HEK293 (cell line): ENCODE results near the gene CANX.

Experiments used
- CTCF ChIA-PET: fragments of 350-600 bp; formaldehyde crosslinking; extraction: SDS; loops from one replicate; lab custom pipeline; 2021; ENCODE audit warnings: antibody characterized with exemption; lab: Yijun Ruan, JAX
- POLR2A ChIA-PET: fragments of 300-600 bp; formaldehyde crosslinking; extraction: SDS; loops from one replicate; lab custom pipeline; 2020; ENCODE audit warnings: antibody characterized with exemption, inconsistent platforms; lab: Yijun Ruan, JAX
- H3K27ac ChIP-seq: fragments of 200-500 bp; sonication (Bioruptor generic); 2 replicates; pipeline ENCODE4 v1.5.1; 2014; ENCODE audit warnings: low read depth, low read length, control low read depth, inconsistent platforms; ENCODE audit errors: extremely low read depth
- H3K36me3 ChIP-seq, 2 experiments: fragments of 200-500 bp in 1 of 2; sonication (Bioruptor generic) in 1 of 2; 1 replicate in 1 of 2; 2 replicates in 1 of 2; pipeline ENCODE4 v1.5.1; 2014 to 2017; ENCODE audit warnings: inconsistent platforms in 2 of 2, low read length in 2 of 2; ENCODE audit not compliant: control insufficient read depth in 2 of 2, insufficient read depth in 1 of 2
- H3K4me1 ChIP-seq: fragments of 200-500 bp; sonication (Bioruptor generic); 2 replicates; pipeline ENCODE4 v1.5.1; 2014; ENCODE audit warnings: mild to moderate bottlenecking, low read length, inconsistent platforms; ENCODE audit not compliant: control insufficient read depth, insufficient read depth
- H3K4me3 ChIP-seq: 2 replicates; pipeline ENCODE4 v1.5.1; 2011; ENCODE audit warnings: low read depth, mild to moderate bottlenecking, control low read depth, low read length, moderate library complexity
- H3K9me3 ChIP-seq: fragments of 200-500 bp; sonication (Bioruptor generic); 2 replicates; pipeline ENCODE4 v1.5.1; 2014; ENCODE audit warnings: low read depth, low read length, inconsistent platforms; ENCODE audit not compliant: control insufficient read depth, insufficient read depth
- GLIS1 ChIP-seq: fragments of 450-650 bp; formaldehyde crosslinking; IDR thresholded peaks from 2 replicates; pipeline ENCODE4 v1.5.1; 2016; ENCODE audit warnings: missing biosample characterization, missing genetic modification characterization
- GLIS2 ChIP-seq: fragments of 450-650 bp; formaldehyde crosslinking; IDR thresholded peaks from 2 replicates; pipeline ENCODE4 v1.5.1; 2016; ENCODE audit warnings: missing biosample characterization, missing genetic modification characterization
- IKZF3 ChIP-seq: fragments of 450-650 bp; IDR thresholded peaks from 2 replicates; pipeline ENCODE4 v1.5.0; 2018; ENCODE audit warnings: missing biosample characterization, mild to moderate bottlenecking, missing genetic modification characterization, moderate library complexity
- KLF1 ChIP-seq: fragments of 450-650 bp; formaldehyde crosslinking; IDR thresholded peaks from 2 replicates; pipeline ENCODE4 v1.5.1; 2016; ENCODE audit warnings: missing biosample characterization, missing genetic modification characterization
- KLF7 ChIP-seq: fragments of 450-650 bp; formaldehyde crosslinking; IDR thresholded peaks from 2 replicates; pipeline ENCODE4 v1.5.1; 2016; ENCODE audit warnings: missing biosample characterization, missing genetic modification characterization, borderline replicate concordance
- PRDM2 ChIP-seq: fragments of 450-650 bp; formaldehyde crosslinking; IDR thresholded peaks from 2 replicates; pipeline ENCODE4 v1.5.1; 2016; ENCODE audit warnings: missing biosample characterization, missing genetic modification characterization, borderline replicate concordance
- PRDM6 ChIP-seq: fragments of 450-650 bp; formaldehyde crosslinking; IDR thresholded peaks from 2 replicates; pipeline ENCODE4 v1.5.1; 2017; ENCODE audit warnings: missing biosample characterization, missing genetic modification characterization
- REPIN1 ChIP-seq: fragments of 450-650 bp; formaldehyde crosslinking; IDR thresholded peaks from 2 replicates; pipeline ENCODE4 v1.5.1; 2017; ENCODE audit warnings: missing biosample characterization, missing genetic modification characterization, low read depth
- SP7 ChIP-seq: fragments of 450-650 bp; formaldehyde crosslinking; IDR thresholded peaks from 2 replicates; pipeline ENCODE4 v1.5.1; 2016; ENCODE audit warnings: missing biosample characterization, missing genetic modification characterization
- WT1 ChIP-seq: fragments of 450-650 bp; formaldehyde crosslinking; IDR thresholded peaks from 2 replicates; pipeline ENCODE4 v1.5.1; 2016; ENCODE audit warnings: missing biosample characterization, missing genetic modification characterization
- ZBTB20 ChIP-seq: fragments of 450-650 bp; formaldehyde crosslinking; IDR thresholded peaks from 2 replicates; pipeline ENCODE4 v1.5.1; 2016; ENCODE audit warnings: missing biosample characterization, missing genetic modification characterization
- ZBTB6 ChIP-seq: fragments of 450-650 bp; formaldehyde crosslinking; IDR thresholded peaks from 2 replicates; pipeline ENCODE4 v1.5.1; 2017; ENCODE audit warnings: missing biosample characterization, missing genetic modification characterization
- ZFHX2 ChIP-seq: fragments of 450-650 bp; formaldehyde crosslinking; conservative IDR thresholded peaks from 2 replicates; pipeline ENCODE4 v1.5.1; 2016; ENCODE audit warnings: missing biosample characterization, missing genetic modification characterization
- ZIC2 ChIP-seq: fragments of 450-650 bp; formaldehyde crosslinking; IDR thresholded peaks from 2 replicates; pipeline ENCODE4 v1.5.1; 2016; ENCODE audit warnings: missing biosample characterization, missing genetic modification characterization
- ZNF10 ChIP-seq: fragments of 450-650 bp; formaldehyde crosslinking; IDR thresholded peaks from 2 replicates; pipeline ENCODE4 v1.5.1; 2017; ENCODE audit warnings: missing biosample characterization, missing genetic modification characterization
- ZNF174 ChIP-seq: fragments of 450-650 bp; formaldehyde crosslinking; IDR thresholded peaks from 2 replicates; pipeline ENCODE4 v1.5.0; 2017; ENCODE audit warnings: missing biosample characterization, mild to moderate bottlenecking, missing genetic modification characterization
- ZNF214 ChIP-seq: fragments of 450-650 bp; formaldehyde crosslinking; IDR thresholded peaks from 2 replicates; pipeline ENCODE4 v1.5.1; 2017; ENCODE audit warnings: missing biosample characterization, mild to moderate bottlenecking, missing genetic modification characterization, borderline replicate concordance
- ZNF311 ChIP-seq: fragments of 450-650 bp; formaldehyde crosslinking; IDR thresholded peaks from 2 replicates; pipeline ENCODE4 v1.5.1; 2017; ENCODE audit warnings: missing biosample characterization, missing genetic modification characterization, borderline replicate concordance
- ZNF324 ChIP-seq: fragments of 450-650 bp; formaldehyde crosslinking; IDR thresholded peaks from 2 replicates; pipeline ENCODE4 v1.5.1; 2016; ENCODE audit warnings: missing biosample characterization, missing genetic modification characterization
- ZNF366 ChIP-seq: fragments of 450-650 bp; formaldehyde crosslinking; conservative IDR thresholded peaks from 2 replicates; pipeline ENCODE4 v1.5.1; 2016; ENCODE audit warnings: missing biosample characterization, missing genetic modification characterization
- ZNF48 ChIP-seq: fragments of 450-650 bp; formaldehyde crosslinking; IDR thresholded peaks from 2 replicates; pipeline ENCODE4 v1.5.1; 2016; ENCODE audit warnings: missing biosample characterization, missing genetic modification characterization
- ZNF624 ChIP-seq: fragments of 450-650 bp; formaldehyde crosslinking; IDR thresholded peaks from 2 replicates; pipeline ENCODE4 v1.5.1; 2017; ENCODE audit warnings: missing biosample characterization, missing genetic modification characterization
- ZNF701 ChIP-seq: fragments of 450-650 bp; formaldehyde crosslinking; IDR thresholded peaks from 2 replicates; pipeline ENCODE4 v1.5.1; 2016; ENCODE audit warnings: missing biosample characterization, missing genetic modification characterization
- ZNF76 ChIP-seq: fragments of 450-650 bp; formaldehyde crosslinking; IDR thresholded peaks from 2 replicates; pipeline ENCODE4; 2016; ENCODE audit warnings: low read depth, missing biosample characterization, missing genetic modification characterization, borderline replicate concordance
- ZNF785 ChIP-seq: fragments of 450-650 bp; formaldehyde crosslinking; IDR thresholded peaks from 2 replicates; pipeline ENCODE4 v1.5.1; 2016; ENCODE audit warnings: missing biosample characterization, missing genetic modification characterization
- ZSCAN18 ChIP-seq: fragments of 450-650 bp; formaldehyde crosslinking; IDR thresholded peaks from 2 replicates; pipeline ENCODE4 v1.5.1; 2016; ENCODE audit warnings: missing biosample characterization, missing genetic modification characterization

Gene CANX

GRCh38 chr5:179762079-179762780, 63.5 kb downstream of the CANX start (continued):
- no peak for TF ChIP-seq PRDM2 (tag by site-specific recombination)
- no peak for TF ChIP-seq ZSCAN18
- 0 out of 2 replicates have a peak, but pooled peaks have one; percentile 43 for TF ChIP-seq ZBTB20 (tag by site-specific recombination)
- TF ChIP-seq SP7 (tag by site-specific recombination) = no peak
- peak; percentile 64 for TF ChIP-seq GLIS2 (tag by site-specific recombination)
- TF ChIP-seq ZNF701 = no peak
- TF ChIP-seq REPIN1 = no peak
- 0 out of 2 replicates have a peak, but pooled peaks have one; percentile 34 for TF ChIP-seq ZFHX2 (tag by site-specific recombination)
- TF ChIP-seq GLIS1 = peak; percentile 94
- TF ChIP-seq ZNF785 (tag by site-specific recombination) = no peak
- no peak for TF ChIP-seq ZNF324 (tag by site-specific recombination)
- peak; percentile 81 for TF ChIP-seq ZNF76 (tag by site-specific recombination)

GRCh38 chr5:179762781-179763176, 64.0 kb downstream of the CANX start:
- Histone ChIP-seq H3K36me3 (peaks cover 5 to 28% of the 10 kb centered on the region in 2 experiments), H3K27ac (no peak overlapping the region), H3K4me1 (peaks cover 13% of the 10 kb centered on the region), H3K4me3 (no peak overlapping the region), H3K9me3 (no peaks in the 10 kb centered on the region)
- CTCF ChIA-PET = interaction anchor here (0.6 to 2.7 kb wide), 34 partner anchors 8 to 1310 kb away, joined by 3 to 17 read pairs (median 4); partner anchors contain the start of genes LTC4S, MAML1 and MRNIP
- POLR2A ChIA-PET = interaction anchor here (0.5 to 2.8 kb wide), 5 partner anchors 25 to 139 kb away, joined by 3 to 11 read pairs (median 4); partner anchors contain the start of gene HNRNPH1
- TF ChIP-seq WT1 (tag by site-specific recombination) = 0 out of 2 replicates have a peak, but pooled peaks have one; percentile 12
- no peak for TF ChIP-seq ZIC2
- 0 out of 2 replicates have a peak, but pooled peaks have one; percentile 9 for TF ChIP-seq PRDM6 (tag by site-specific recombination)
- TF ChIP-seq ZNF624 (tag by site-specific recombination) = no peak
- TF ChIP-seq ZNF214 = no peak
- TF ChIP-seq IKZF3 (tag by site-specific recombination) = peak; percentile 81
- no peak for TF ChIP-seq ZNF311
- TF ChIP-seq KLF1 = no peak
- TF ChIP-seq ZNF366 (tag by site-specific recombination) = peak; percentile 32; the same call in 1 of the 2 replicates
- no peak for TF ChIP-seq ZBTB6 (tag by site-specific recombination)
- TF ChIP-seq ZNF10 (tag by site-specific recombination) = 0 out of 2 replicates have a peak, but pooled peaks have one; percentile 18
- no peak for TF ChIP-seq KLF7 (tag by site-specific recombination)
- TF ChIP-seq ZNF174 (tag by site-specific recombination) = no peak
- TF ChIP-seq ZNF48 = no peak
